Esophagus squamous epithelium (tissue), 4 donors: ENCODE results near the gene CA10.

Experiments
- POLR2A ChIP-seq, 4 donors: fragments of 450-650 bp; IDR thresholded peaks; one replicate each; pipeline ENCODE4 v1.6.1; 2017; ENCODE audit warnings: antibody characterized with exemption in 4 of 4, mild to moderate bottlenecking in 4 of 4, moderate library complexity in 3 of 4
- TF ChIP-seq, protein P1 (sequence below), 6 experiments: fragments of 450-650 bp in 4 of 6; fragments of 200-600 bp in 2 of 6; sonication (generic) in 2 of 6; IDR thresholded peaks; one replicate each; pipeline ENCODE4 v1.5.1; 2016 to 2019; ENCODE audit warnings: antibody characterized with exemption in 6 of 6, mild to moderate bottlenecking in 4 of 6, moderate library complexity in 4 of 6

GRCh38 chr17:52105591-52105990 lies 52.9 kb downstream of the CA10 start:
- TF ChIP-seq, protein P1, sequence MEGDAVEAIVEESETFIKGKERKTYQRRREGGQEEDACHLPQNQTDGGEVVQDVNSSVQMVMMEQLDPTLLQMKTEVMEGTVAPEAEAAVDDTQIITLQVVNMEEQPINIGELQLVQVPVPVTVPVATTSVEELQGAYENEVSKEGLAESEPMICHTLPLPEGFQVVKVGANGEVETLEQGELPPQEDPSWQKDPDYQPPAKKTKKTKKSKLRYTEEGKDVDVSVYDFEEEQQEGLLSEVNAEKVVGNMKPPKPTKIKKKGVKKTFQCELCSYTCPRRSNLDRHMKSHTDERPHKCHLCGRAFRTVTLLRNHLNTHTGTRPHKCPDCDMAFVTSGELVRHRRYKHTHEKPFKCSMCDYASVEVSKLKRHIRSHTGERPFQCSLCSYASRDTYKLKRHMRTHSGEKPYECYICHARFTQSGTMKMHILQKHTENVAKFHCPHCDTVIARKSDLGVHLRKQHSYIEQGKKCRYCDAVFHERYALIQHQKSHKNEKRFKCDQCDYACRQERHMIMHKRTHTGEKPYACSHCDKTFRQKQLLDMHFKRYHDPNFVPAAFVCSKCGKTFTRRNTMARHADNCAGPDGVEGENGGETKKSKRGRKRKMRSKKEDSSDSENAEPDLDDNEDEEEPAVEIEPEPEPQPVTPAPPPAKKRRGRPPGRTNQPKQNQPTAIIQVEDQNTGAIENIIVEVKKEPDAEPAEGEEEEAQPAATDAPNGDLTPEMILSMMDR (IDR thresholded peaks at IDR 0.05), result no peak
- TF ChIP-seq POLR2A (IDR thresholded peaks at IDR 0.05), result no peak
